Stimulated activated CD4-positive, alpha-beta T cell treated with anti-CD3 and anti-CD28 coated beads, Interleukin-12 subunit alpha, Interleukin-12 subunit beta, amount 100 ng/mL, for 24 hours (primary cell): ENCODE data around the gene SPSB1.
"Not testable (repeated sequence)": the region's sequence is repeated elsewhere in the genome, so short reads cannot be mapped to it uniquely, and the experiment has no call there.

ENCODE experiments used
- DNase-seq, 2 experiments: peaks; one replicate each; pipeline ENCODE4 v3.0.0-alpha.2; 2020; ENCODE audit warnings: low read depth in 2 of 2

Gene SPSB1

GRCh38 chr1:9299571-9300541 is 7.2 kb downstream of the SPSB1 start:
- DNase-seq: not testable (repeated sequence)

GRCh38 chr1:9300573-9300972 is 7.9 kb downstream of the SPSB1 start:
- no peak for DNase-seq

GRCh38 chr1:9302745-9303524 is 10.2 kb downstream of the SPSB1 start:
- no peak for DNase-seq

GRCh38 chr1:9303916-9304315 is 11.2 kb downstream of the SPSB1 start:
- DNase-seq: no peak

GRCh38 chr1:9305216-9305615 is 12.5 kb downstream of the SPSB1 start:
- no peak for DNase-seq

- DNase-seq: no peak
Measured at GRCh38 chr1:9306006-9306405, 13.3 kb downstream of the SPSB1 start.

- DNase-seq: no peak
Measured at GRCh38 chr1:9307303-9307702, 14.6 kb downstream of the SPSB1 start.

- no peak for DNase-seq
Measured at GRCh38 chr1:9308236-9308785, 15.6 kb downstream of the SPSB1 start.

- no peak for DNase-seq
Measured at GRCh38 chr1:9309080-9309479, 16.4 kb downstream of the SPSB1 start.

GRCh38 chr1:9309991-9310390 is 17.3 kb downstream of the SPSB1 start:
- DNase-seq: no peak

- no peak for DNase-seq
Measured at GRCh38 chr1:9311029-9311428, 18.3 kb downstream of the SPSB1 start.

- DNase-seq: no peak
Measured at GRCh38 chr1:9311479-9311878, 18.8 kb downstream of the SPSB1 start.

- DNase-seq: no peak
Measured at GRCh38 chr1:9312168-9312720, 19.6 kb downstream of the SPSB1 start.

- DNase-seq: no peak
Measured at GRCh38 chr1:9313576-9313975, 20.9 kb downstream of the SPSB1 start.

- no peak for DNase-seq
Measured at GRCh38 chr1:9314111-9314510, 21.4 kb downstream of the SPSB1 start.

GRCh38 chr1:9314711-9315379 is 22.2 kb downstream of the SPSB1 start:
- no peak for DNase-seq

- peak; percentile 47 to 56 for DNase-seq
Measured at GRCh38 chr1:9315411-9316079, 22.9 kb downstream of the SPSB1 start.

GRCh38 chr1:9316080-9316444 is 23.4 kb downstream of the SPSB1 start:
- peak in 1 of 2 experiments; percentile 10 for DNase-seq

- no peak for DNase-seq
Measured at GRCh38 chr1:9316512-9316911, 23.8 kb downstream of the SPSB1 start.

GRCh38 chr1:9317072-9317471 is 24.4 kb downstream of the SPSB1 start:
- DNase-seq: no peak
